ENCODE data around the gene PRPH2.

GRCh38 chr6:42702200-42702599 is 20.2 kb downstream of the PRPH2 start:
- TF ChIP-seq CTCF (IDR thresholded peaks at IDR 0.05; ENCODE audit: low read depth, low read length, poor library complexity, severe bottlenecking) (no peak), EZH2phosphoT487 (IDR thresholded peaks at IDR 0.05; ENCODE audit: borderline replicate concordance, low read length) (no peak)
